Nephron (organoid): ENCODE data around the gene TRMT112.
A peak's percentile ranks its signal among the peaks of the same experiment; 100 is the strongest.
"Not testable (repeated sequence)": the region's sequence is repeated elsewhere in the genome, so short reads cannot be mapped to it uniquely, and the experiment has no call there.

Experiments used
- H3K27ac Mint-ChIP-seq, 3 experiments: 2 replicates each; pipeline ENCODE4 v1.8.0; 2020; ENCODE audit warnings: mixed read lengths in 3 of 3, mild to moderate bottlenecking in 2 of 3, moderate library complexity in 1 of 3
- H3K27me3 Mint-ChIP-seq: 2 replicates; pipeline ENCODE4 v1.8.0; 2021; ENCODE audit warnings: low read depth, mild to moderate bottlenecking, moderate library complexity, mixed read lengths
- H3K36me3 Mint-ChIP-seq: 2 replicates; pipeline ENCODE4 v1.8.0; 2020; ENCODE audit warnings: low read depth, mixed read lengths
- H3K4me1 Mint-ChIP-seq: 2 replicates; pipeline ENCODE4 v1.8.0; 2020; ENCODE audit warnings: mixed read lengths
- H3K4me3 Mint-ChIP-seq, 3 experiments: 2 replicates each; pipeline ENCODE4 v1.8.0; 2020; ENCODE audit warnings: mild to moderate bottlenecking in 3 of 3, mixed read lengths in 3 of 3, moderate library complexity in 2 of 3
- H3K9me3 Mint-ChIP-seq: 2 replicates; pipeline ENCODE4 v1.8.0; 2020; ENCODE audit warnings: mixed read lengths
- CTCF ChIP-seq, 3 experiments: fragments of 200-600 bp; sonication (generic); IDR thresholded peaks; one replicate each; pipeline ENCODE4 v1.5.0; 2021; ENCODE audit warnings: antibody characterized with exemption in 3 of 3; ENCODE audit not compliant: unreplicated experiment in 3 of 3

Gene TRMT112

GRCh38 chr11:64327993-64328392, 10.6 kb upstream of the TRMT112 start:
- no peaks in the 10 kb centered on the region for H3K27me3 Mint-ChIP-seq
- no peaks in the 10 kb centered on the region for H3K4me1 Mint-ChIP-seq
- no peaks in the 10 kb centered on the region for H3K36me3 Mint-ChIP-seq
- no peak overlapping the region for H3K4me3 Mint-ChIP-seq
- no peak for TF ChIP-seq CTCF (IDR thresholded peaks at IDR 0.05; ENCODE audit: unreplicated experiment in 3 of 3)
- no peaks in the 10 kb centered on the region for H3K9me3 Mint-ChIP-seq
- H3K27ac Mint-ChIP-seq: no peak overlapping the region

GRCh38 chr11:64327375-64327774, 10.0 kb upstream of the TRMT112 start:
- no peak overlapping the region for H3K27ac Mint-ChIP-seq
- H3K4me3 Mint-ChIP-seq: no peak overlapping the region
- H3K9me3 Mint-ChIP-seq: no peaks in the 10 kb centered on the region
- no peak for TF ChIP-seq CTCF (IDR thresholded peaks at IDR 0.05; ENCODE audit: unreplicated experiment in 3 of 3)
- no peaks in the 10 kb centered on the region for H3K4me1 Mint-ChIP-seq
- H3K36me3 Mint-ChIP-seq: no peaks in the 10 kb centered on the region
- no peaks in the 10 kb centered on the region for H3K27me3 Mint-ChIP-seq

- Mint-ChIP-seq H3K4me3 (no peak overlapping the region), H3K27me3 (no peaks in the 10 kb centered on the region), H3K36me3 (peaks cover 9% of the 10 kb centered on the region), H3K27ac (no peak overlapping the region), H3K4me1 (no peaks in the 10 kb centered on the region), H3K9me3 (no peaks in the 10 kb centered on the region)
- TF ChIP-seq CTCF (IDR thresholded peaks at IDR 0.05; ENCODE audit: unreplicated experiment in 3 of 3): no peak
These were observed 7.5 kb upstream of the TRMT112 start for GRCh38 chr11:64324692-64325469.

GRCh38 chr11:64323984-64324383, 6.6 kb upstream of the TRMT112 start:
- H3K9me3 Mint-ChIP-seq, H3K36me3 Mint-ChIP-seq, H3K27me3 Mint-ChIP-seq, H3K4me1 Mint-ChIP-seq, H3K27ac Mint-ChIP-seq: not testable (repeated sequence)
- H3K4me3 Mint-ChIP-seq: peak overlapping the region in 1 of 3 experiments; percentile 36

GRCh38 chr11:64323373-64323772, 6.0 kb upstream of the TRMT112 start:
- Mint-ChIP-seq H3K27me3 (no peaks in the 10 kb centered on the region), H3K27ac (no peak overlapping the region), H3K4me3 (peak overlapping the region; percentile 9 to 71 (median 58)), H3K9me3 (no peaks in the 10 kb centered on the region), H3K36me3 (peaks cover 9% of the 10 kb centered on the region), H3K4me1 (peaks cover 7% of the 10 kb centered on the region)
- no peak for TF ChIP-seq CTCF (IDR thresholded peaks at IDR 0.05; ENCODE audit: unreplicated experiment in 3 of 3)

- no peak overlapping the region for H3K4me3 Mint-ChIP-seq
- peaks cover 8% of the 10 kb centered on the region for H3K4me1 Mint-ChIP-seq
- no peaks in the 10 kb centered on the region for H3K27me3 Mint-ChIP-seq
- H3K9me3 Mint-ChIP-seq: no peaks in the 10 kb centered on the region
- H3K27ac Mint-ChIP-seq: no peak overlapping the region
- no peak for TF ChIP-seq CTCF (IDR thresholded peaks at IDR 0.05; ENCODE audit: unreplicated experiment in 3 of 3)
- H3K36me3 Mint-ChIP-seq: peaks cover 9% of the 10 kb centered on the region
These were observed 5.5 kb upstream of the TRMT112 start for GRCh38 chr11:64322925-64323260.
